GM18520 (cell line): ENCODE data around the gene IVD.

Experiments used
- ATAC-seq: cut with Tn5 transposase; IDR thresholded peaks from one replicate; pipeline ENCODE4 v1.9.1; 2021; ENCODE audit not compliant: unreplicated experiment

Gene IVD

GRCh38 chr15:40372981-40373380 is 32.6 kb upstream of the IVD start:
- ATAC-seq = no peak

GRCh38 chr15:40377606-40378005 is 28.0 kb upstream of the IVD start:
- no peak for ATAC-seq

GRCh38 chr15:40379374-40379773 is 26.2 kb upstream of the IVD start:
- ATAC-seq = no peak

- no peak for ATAC-seq
Observed at GRCh38 chr15:40379853-40380252, 25.7 kb upstream of the IVD start.

GRCh38 chr15:40380636-40381035 is 25.0 kb upstream of the IVD start:
- no peak for ATAC-seq

GRCh38 chr15:40381818-40382529 is 23.6 kb upstream of the IVD start:
- ATAC-seq = no peak

GRCh38 chr15:40382580-40383456 is 22.8 kb upstream of the IVD start, which contains the start of gene KNSTRN:
TSS of gene KNSTRN (plus strand) at chr15:40382721. CDS start at chr15:40382836, 115 bp downstream.
- peak; percentile 91 for ATAC-seq

- ATAC-seq = no peak
Observed at GRCh38 chr15:40386480-40386879, 19.1 kb upstream of the IVD start.

- no peak for ATAC-seq
Observed at GRCh38 chr15:40388941-40389823, 16.4 kb upstream of the IVD start.

GRCh38 chr15:40389824-40390595 is 15.6 kb upstream of the IVD start:
- no peak for ATAC-seq

GRCh38 chr15:40392986-40393948 is 12.3 kb upstream of the IVD start:
- ATAC-seq = no peak

- ATAC-seq = no peak
Observed at GRCh38 chr15:40397688-40398412, 7.7 kb upstream of the IVD start.

- ATAC-seq = peak; percentile 64
Observed at GRCh38 chr15:40398413-40398873, 7.2 kb upstream of the IVD start.

- ATAC-seq = no peak
Observed at GRCh38 chr15:40399370-40399769, 6.2 kb upstream of the IVD start.

GRCh38 chr15:40407330-40407990 is 1.9 kb downstream of the IVD start:
- ATAC-seq = peak; percentile 30

GRCh38 chr15:40409366-40409765 is 3.8 kb downstream of the IVD start:
- no peak for ATAC-seq

- ATAC-seq = no peak
Observed at GRCh38 chr15:40410476-40410875, 4.9 kb downstream of the IVD start.
